ENCODE data around the gene COL4A5.

Gene COL4A5

DNA sequence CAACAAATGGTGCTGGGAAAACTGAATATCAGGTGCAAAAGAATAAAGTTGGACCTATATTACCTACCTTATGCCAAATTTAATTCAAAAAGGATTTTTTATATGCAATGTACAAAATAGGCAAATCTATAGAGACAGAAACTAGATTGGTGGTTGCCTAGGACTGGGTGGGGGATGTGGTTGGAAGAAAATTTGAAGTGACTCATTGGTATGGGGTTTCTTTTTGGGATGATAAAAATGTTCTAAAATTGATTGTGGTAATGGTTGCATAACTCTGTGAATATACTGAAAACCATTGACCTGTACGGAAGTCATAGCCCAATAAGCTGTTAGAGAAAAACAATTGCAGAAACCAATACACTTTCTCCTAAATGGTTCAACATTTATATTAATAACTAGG, 72.1 kb downstream of the COL4A5 start:
- H3K27me3 Mint-ChIP-seq, result peaks cover 9% of the 10 kb centered on the region
- H3K27ac Mint-ChIP-seq, result no peak overlapping the region
- no peak for DNase-seq
- H3K4me3 Mint-ChIP-seq, result no peak overlapping the region
- no peaks in the 10 kb centered on the region for H3K4me1 Mint-ChIP-seq (ENCODE audit: low read depth)
- peaks cover 7% of the 10 kb centered on the region for H3K9me3 Mint-ChIP-seq
- no peaks in the 10 kb centered on the region for H3K36me3 Mint-ChIP-seq (ENCODE audit: low read depth)

DNA sequence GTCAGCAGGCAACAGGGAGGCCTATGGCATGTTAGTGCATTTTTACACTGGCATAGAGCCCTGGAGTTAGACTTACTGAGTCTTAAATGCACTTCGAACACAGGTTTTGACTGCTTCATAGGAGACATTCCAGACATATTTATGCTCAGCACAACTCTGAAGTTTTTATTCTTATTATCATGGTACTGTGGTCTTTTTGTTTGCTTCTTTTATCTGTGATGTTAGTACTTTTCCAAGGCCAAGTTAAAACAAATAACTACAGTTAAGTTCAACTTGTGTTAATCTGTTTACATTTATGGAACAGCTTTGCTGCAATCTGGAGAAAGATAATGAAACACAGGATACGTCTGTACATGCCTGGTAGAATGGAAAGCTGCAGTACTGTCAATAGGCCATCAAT, 76.5 kb downstream of the COL4A5 start:
- no peak for DNase-seq
- Mint-ChIP-seq H3K9me3 (peaks cover 7% of the 10 kb centered on the region), H3K27me3 (peaks cover 10% of the 10 kb centered on the region), H3K4me3 (no peak overlapping the region), H3K27ac (no peak overlapping the region), H3K36me3 (ENCODE audit: low read depth) (no peaks in the 10 kb centered on the region), H3K4me1 (ENCODE audit: low read depth) (no peaks in the 10 kb centered on the region)

- Mint-ChIP-seq H3K27me3 (peaks cover 33% of the 10 kb centered on the region), H3K4me1 (ENCODE audit: low read depth) (no peaks in the 10 kb centered on the region), H3K4me3 (no peak overlapping the region), H3K27ac (no peak overlapping the region), H3K36me3 (ENCODE audit: low read depth) (no peaks in the 10 kb centered on the region), H3K9me3 (no peaks in the 10 kb centered on the region)
- no peak for DNase-seq
These were observed 88.1 kb downstream of the COL4A5 start for GRCh38 chrX:108527724-108528123.

- Mint-ChIP-seq H3K27ac (no peak overlapping the region), H3K27me3 (peaks cover 6% of the 10 kb centered on the region), H3K4me1 (ENCODE audit: low read depth) (no peaks in the 10 kb centered on the region), H3K36me3 (ENCODE audit: low read depth) (no peaks in the 10 kb centered on the region), H3K9me3 (no peaks in the 10 kb centered on the region), H3K4me3 (no peak overlapping the region)
- no peak for DNase-seq
These were observed 97.4 kb downstream of the COL4A5 start for GRCh38 chrX:108537005-108537404.

DNA sequence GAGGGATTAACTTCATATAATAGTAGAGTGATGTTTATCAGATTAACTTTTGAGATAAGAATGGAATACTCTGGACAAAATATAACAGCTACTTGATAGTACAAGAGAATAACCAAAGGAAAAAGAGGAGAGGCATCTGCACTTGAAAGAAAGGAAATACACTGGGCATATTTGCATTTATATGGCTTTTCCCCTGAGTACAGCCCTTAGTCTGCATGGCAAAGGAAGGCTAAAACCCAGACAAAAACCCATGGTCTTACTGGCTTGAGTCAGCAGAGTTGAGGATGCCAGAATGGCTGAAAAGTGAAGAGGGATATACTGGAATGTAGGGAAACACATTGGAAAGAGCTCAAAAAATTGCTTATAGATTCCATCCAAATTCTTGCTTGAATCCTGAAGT, 101.6 kb downstream of the COL4A5 start:
- H3K4me3 Mint-ChIP-seq, result no peak overlapping the region
- no peak overlapping the region for H3K27ac Mint-ChIP-seq
- H3K27me3 Mint-ChIP-seq, result peaks cover 20% of the 10 kb centered on the region
- no peaks in the 10 kb centered on the region for H3K36me3 Mint-ChIP-seq (ENCODE audit: low read depth)
- DNase-seq, result no peak
- H3K9me3 Mint-ChIP-seq, result peaks cover 3% of the 10 kb centered on the region
- no peaks in the 10 kb centered on the region for H3K4me1 Mint-ChIP-seq (ENCODE audit: low read depth)

DNA sequence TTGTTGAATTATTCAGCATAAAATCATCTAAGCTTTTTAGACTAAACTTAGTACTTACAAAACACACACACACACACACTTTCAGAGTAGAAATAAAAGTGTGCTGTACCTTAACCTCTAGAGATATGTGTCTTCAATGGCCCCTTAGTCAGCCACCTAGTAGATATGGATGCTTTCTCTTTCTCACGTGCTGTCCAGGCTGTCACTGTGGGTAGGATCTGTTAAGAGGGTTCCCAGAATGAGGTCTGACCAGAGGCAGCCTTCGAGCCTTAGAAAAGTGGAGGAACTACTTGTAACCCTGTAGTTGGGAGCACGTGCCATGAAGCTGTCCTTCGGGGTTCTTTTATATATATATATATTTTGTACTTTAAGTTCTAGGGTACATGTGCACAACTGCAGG, 117.9 kb downstream of the COL4A5 start:
- Mint-ChIP-seq H3K36me3 (ENCODE audit: low read depth) (no peaks in the 10 kb centered on the region), H3K27me3 (peaks cover 14% of the 10 kb centered on the region), H3K4me1 (ENCODE audit: low read depth) (no peaks in the 10 kb centered on the region), H3K4me3 (no peak overlapping the region), H3K9me3 (no peaks in the 10 kb centered on the region), H3K27ac (no peak overlapping the region)
- no peak for DNase-seq

DNA sequence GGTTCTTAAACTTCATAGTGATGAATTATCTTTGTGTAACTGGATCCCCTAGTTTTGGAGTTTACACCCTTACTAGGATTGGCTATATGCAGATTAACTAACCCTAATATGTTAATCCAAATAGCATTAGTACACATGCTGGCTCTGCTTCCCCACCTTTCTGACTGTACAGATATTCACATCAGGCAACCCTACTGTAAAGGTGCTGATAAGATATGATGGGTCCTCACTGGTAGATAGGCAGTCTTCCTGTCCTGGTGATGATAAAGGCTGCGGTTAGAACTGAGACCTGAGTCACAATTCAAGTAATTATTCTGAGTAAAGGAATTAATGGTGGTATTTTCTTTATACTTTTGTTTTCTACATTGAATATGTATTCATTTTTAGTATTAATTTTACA, 118.6 kb downstream of the COL4A5 start:
- Mint-ChIP-seq H3K27ac (no peak overlapping the region), H3K36me3 (ENCODE audit: low read depth) (no peaks in the 10 kb centered on the region), H3K4me1 (ENCODE audit: low read depth) (no peaks in the 10 kb centered on the region), H3K4me3 (no peak overlapping the region), H3K27me3 (peaks cover 14% of the 10 kb centered on the region), H3K9me3 (no peaks in the 10 kb centered on the region)
- DNase-seq, result no peak

- Mint-ChIP-seq H3K4me1 (ENCODE audit: low read depth) (no peaks in the 10 kb centered on the region), H3K27me3 (peaks cover 7% of the 10 kb centered on the region), H3K27ac (no peak overlapping the region), H3K36me3 (ENCODE audit: low read depth) (no peaks in the 10 kb centered on the region), H3K9me3 (no peaks in the 10 kb centered on the region), H3K4me3 (no peak overlapping the region)
- DNase-seq, result no peak
These were observed 133.5 kb downstream of the COL4A5 start for GRCh38 chrX:108573136-108573535.

- Mint-ChIP-seq H3K27ac (no peak overlapping the region), H3K4me3 (no peak overlapping the region), H3K36me3 (ENCODE audit: low read depth) (no peaks in the 10 kb centered on the region), H3K9me3 (no peaks in the 10 kb centered on the region), H3K27me3 (peaks cover 23% of the 10 kb centered on the region), H3K4me1 (ENCODE audit: low read depth) (no peaks in the 10 kb centered on the region)
- no peak for DNase-seq
These were observed 142.5 kb downstream of the COL4A5 start for GRCh38 chrX:108582151-108582550.

DNA sequence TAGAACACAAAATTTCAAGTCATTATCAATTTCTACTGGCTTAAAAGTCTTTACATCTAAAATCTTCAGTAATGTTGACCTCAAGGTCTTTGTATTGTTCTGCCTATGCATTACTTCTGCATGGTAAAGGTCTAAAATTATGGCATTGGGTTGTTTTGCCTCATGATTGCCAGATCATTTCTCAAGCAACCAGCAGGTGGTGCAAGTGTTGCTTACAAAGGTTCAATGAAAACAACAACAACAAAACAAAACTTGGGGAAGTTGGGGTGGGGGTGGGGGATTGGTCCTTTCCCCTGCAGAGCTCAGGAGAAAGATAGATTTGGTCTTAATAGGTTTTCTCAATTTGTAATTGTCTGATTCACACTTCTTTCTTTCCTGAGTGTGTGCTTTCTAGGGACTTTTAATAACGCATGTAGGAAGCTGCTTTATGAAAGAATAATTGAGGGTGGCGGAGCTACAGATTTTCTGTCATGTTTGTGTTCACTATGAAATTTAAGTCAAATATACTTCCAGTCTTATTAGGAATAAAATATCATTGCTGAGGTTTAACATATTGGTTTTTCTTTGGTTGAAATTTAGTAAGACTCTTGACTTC, 145.1 kb downstream of the COL4A5 start:
- no peak overlapping the region for H3K27ac Mint-ChIP-seq
- H3K36me3 Mint-ChIP-seq (ENCODE audit: low read depth), result no peaks in the 10 kb centered on the region
- no peak for DNase-seq
- H3K4me3 Mint-ChIP-seq, result no peak overlapping the region
- peaks cover 26% of the 10 kb centered on the region for H3K27me3 Mint-ChIP-seq
- no peaks in the 10 kb centered on the region for H3K9me3 Mint-ChIP-seq
- no peaks in the 10 kb centered on the region for H3K4me1 Mint-ChIP-seq (ENCODE audit: low read depth)

- peaks cover 11% of the 10 kb centered on the region for H3K27me3 Mint-ChIP-seq
- no peak overlapping the region for H3K27ac Mint-ChIP-seq
- no peaks in the 10 kb centered on the region for H3K4me1 Mint-ChIP-seq (ENCODE audit: low read depth)
- H3K9me3 Mint-ChIP-seq, result no peaks in the 10 kb centered on the region
- no peak overlapping the region for H3K4me3 Mint-ChIP-seq
- no peak for DNase-seq
- no peaks in the 10 kb centered on the region for H3K36me3 Mint-ChIP-seq (ENCODE audit: low read depth)
These were observed 150.9 kb downstream of the COL4A5 start for GRCh38 chrX:108590496-108590895.

DNA sequence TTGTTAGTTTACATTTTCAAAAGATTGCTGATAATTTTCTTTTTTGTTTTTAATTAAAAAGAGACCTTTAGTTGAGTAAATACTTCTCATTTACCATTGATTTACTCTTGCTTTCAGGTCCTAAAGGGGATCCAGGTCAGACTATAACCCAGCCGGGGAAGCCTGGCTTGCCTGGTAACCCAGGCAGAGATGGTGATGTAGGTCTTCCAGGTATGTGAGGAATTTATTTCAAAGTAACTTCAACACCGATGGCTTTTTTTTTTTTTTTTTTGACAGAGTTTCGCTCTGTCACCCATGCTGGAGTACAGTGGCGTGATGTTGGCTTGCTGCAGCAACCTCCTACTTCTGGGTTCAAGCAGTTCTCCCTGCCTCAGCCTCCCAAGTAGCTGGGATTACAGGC, 161.6 kb downstream of the COL4A5 start:
- no peak for DNase-seq
- Mint-ChIP-seq H3K4me1 (ENCODE audit: low read depth) (no peaks in the 10 kb centered on the region), H3K4me3 (no peak overlapping the region), H3K9me3 (no peaks in the 10 kb centered on the region), H3K27ac (no peak overlapping the region), H3K36me3 (ENCODE audit: low read depth) (no peaks in the 10 kb centered on the region), H3K27me3 (peaks cover 7% of the 10 kb centered on the region)

GRCh38 chrX:108610141-108610540, 170.5 kb downstream of the COL4A5 start:
- Mint-ChIP-seq H3K4me3 (no peak overlapping the region), H3K9me3 (no peaks in the 10 kb centered on the region), H3K27me3 (no peaks in the 10 kb centered on the region), H3K4me1 (ENCODE audit: low read depth) (no peaks in the 10 kb centered on the region), H3K36me3 (ENCODE audit: low read depth) (no peaks in the 10 kb centered on the region), H3K27ac (no peak overlapping the region)
- no peak for DNase-seq

GRCh38 chrX:108614616-108615015, 175.0 kb downstream of the COL4A5 start:
- no peaks in the 10 kb centered on the region for H3K4me1 Mint-ChIP-seq (ENCODE audit: low read depth)
- H3K9me3 Mint-ChIP-seq, result no peaks in the 10 kb centered on the region
- H3K27ac Mint-ChIP-seq, result no peak overlapping the region
- no peaks in the 10 kb centered on the region for H3K36me3 Mint-ChIP-seq (ENCODE audit: low read depth)
- H3K27me3 Mint-ChIP-seq, result peaks cover 2% of the 10 kb centered on the region
- H3K4me3 Mint-ChIP-seq, result no peak overlapping the region
- no peak for DNase-seq

- H3K27me3 Mint-ChIP-seq, result peaks cover 18% of the 10 kb centered on the region
- peaks cover 2% of the 10 kb centered on the region for H3K9me3 Mint-ChIP-seq
- H3K27ac Mint-ChIP-seq, result no peak overlapping the region
- H3K4me1 Mint-ChIP-seq (ENCODE audit: low read depth), result no peaks in the 10 kb centered on the region
- H3K36me3 Mint-ChIP-seq (ENCODE audit: low read depth), result no peaks in the 10 kb centered on the region
- no peak overlapping the region for H3K4me3 Mint-ChIP-seq
- DNase-seq, result no peak
These were observed 201.2 kb downstream of the COL4A5 start for GRCh38 chrX:108640817-108641216.

All from activated T-cell treated with anti-CD3 and anti-CD28 coated beads, Interleukin-2, amount 50 U/mL, for 24 hours (primary cell).